ENCODE results near the gene CELF5.
"Not testable (repeated sequence)": the region's sequence is repeated elsewhere in the genome, so short reads cannot be mapped to it uniquely, and the experiment has no call there.

CELF5 gene

GRCh38 chr19:3196064-3196932 is 28.2 kb upstream of the CELF5 start:
- ATAC-seq: no peak
- H3K27me3 Mint-ChIP-seq: no peaks in the 10 kb centered on the region
- H3K4me3 Mint-ChIP-seq: no peak overlapping the region
- peaks cover 2% of the 10 kb centered on the region for H3K4me1 Mint-ChIP-seq
- H3K9me3 Mint-ChIP-seq: no peaks in the 10 kb centered on the region
- no peak for DNase-seq
- H3K36me3 Mint-ChIP-seq (ENCODE audit: low read depth): peaks cover 12% of the 10 kb centered on the region
- H3K27ac Mint-ChIP-seq: no peak overlapping the region

DNA sequence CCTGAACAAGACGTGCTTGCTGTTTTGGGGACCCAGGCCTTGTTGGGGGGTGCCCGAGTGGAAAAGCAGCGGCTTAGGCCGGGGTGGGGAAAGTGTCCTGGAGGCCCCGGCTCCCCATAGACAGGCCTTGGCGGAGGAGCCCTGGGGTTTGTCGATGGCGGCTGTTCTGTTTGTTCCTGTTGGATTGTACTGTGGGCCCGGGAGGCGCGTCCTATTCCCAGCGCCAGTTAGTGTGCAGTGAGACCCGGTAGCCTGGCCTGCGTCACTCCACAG is 27.6 kb upstream of the CELF5 start:
- Mint-ChIP-seq H3K4me3 (no peak overlapping the region), H3K27ac (no peak overlapping the region), H3K4me1 (peaks cover 2% of the 10 kb centered on the region), H3K27me3 (no peaks in the 10 kb centered on the region), H3K9me3 (no peaks in the 10 kb centered on the region), H3K36me3 (ENCODE audit: low read depth) (peaks cover 12% of the 10 kb centered on the region)
- DNase-seq (no peak), ATAC-seq (no peak)

- H3K27ac Mint-ChIP-seq: no peak overlapping the region
These were observed 25.4 kb upstream of the CELF5 start for GRCh38 chr19:3198901-3199700.

DNA sequence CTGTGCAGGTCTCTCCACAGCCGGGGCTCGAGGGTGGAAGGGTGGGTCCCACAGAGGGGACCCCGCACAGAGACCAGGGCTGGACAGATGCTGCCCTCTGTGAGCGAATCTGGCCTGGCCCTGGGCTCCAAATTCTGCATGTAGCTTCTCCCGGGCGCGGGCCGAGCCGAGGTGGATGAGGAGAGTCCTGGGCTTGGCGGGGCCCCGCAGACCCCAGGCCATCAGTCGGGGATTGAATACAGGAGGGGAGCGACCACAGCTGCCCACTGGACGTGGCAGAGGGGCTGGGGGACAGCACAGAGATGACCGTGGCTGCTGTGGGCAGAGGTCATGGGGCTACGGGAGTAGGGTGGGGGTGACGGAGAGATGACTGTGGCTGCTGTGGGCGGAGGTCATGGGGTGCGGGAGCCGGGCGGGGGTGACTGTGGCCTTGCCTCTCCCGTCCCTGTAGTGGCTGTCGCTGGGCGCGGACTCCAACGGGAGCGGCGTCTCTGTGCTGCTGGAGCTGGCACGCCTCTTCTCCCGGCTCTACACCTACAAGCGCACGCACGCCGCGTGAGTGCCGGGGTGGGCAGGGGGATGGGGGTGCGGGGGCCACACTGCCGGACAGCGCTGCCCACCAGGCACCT is 23.3 kb upstream of the CELF5 start:
- H3K27me3 Mint-ChIP-seq: no peaks in the 10 kb centered on the region
- H3K36me3 Mint-ChIP-seq (ENCODE audit: low read depth): peaks cover 2% of the 10 kb centered on the region
- ATAC-seq: no peak
- no peak overlapping the region for H3K27ac Mint-ChIP-seq
- H3K4me1 Mint-ChIP-seq: no peaks in the 10 kb centered on the region
- H3K9me3 Mint-ChIP-seq: no peaks in the 10 kb centered on the region
- no peak for DNase-seq
- no peak overlapping the region for H3K4me3 Mint-ChIP-seq

More at GRCh38 chr19:3198901-3199700, 25.4 kb upstream of the CELF5 start:
- Mint-ChIP-seq H3K4me3 (no peak overlapping the region), H3K4me1 (no peaks in the 10 kb centered on the region), H3K36me3 (ENCODE audit: low read depth) (peaks cover 10% of the 10 kb centered on the region), H3K27me3 (no peaks in the 10 kb centered on the region), H3K9me3 (no peaks in the 10 kb centered on the region)
- ATAC-seq (no peak), DNase-seq (no peak)

DNA sequence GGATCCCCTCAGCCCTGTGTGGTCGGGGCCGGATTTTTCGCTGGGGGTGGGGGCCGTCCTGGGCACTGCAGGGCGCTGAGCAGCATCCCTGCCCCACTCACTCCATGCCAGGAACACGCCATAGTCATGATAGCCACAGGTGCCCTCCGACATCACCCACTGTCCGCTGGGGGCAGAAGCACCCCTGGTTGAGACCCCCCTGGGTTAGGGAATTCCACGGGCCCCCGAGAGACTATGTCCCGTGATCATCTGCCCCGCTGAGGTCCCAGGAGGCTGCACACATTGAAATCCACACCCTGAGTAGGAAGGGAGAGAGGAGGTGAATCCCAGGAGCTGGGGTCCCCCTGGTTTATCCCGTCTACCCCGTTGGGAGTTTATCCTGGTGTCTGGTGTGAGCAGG is 22.6 kb upstream of the CELF5 start:
- no peak overlapping the region for H3K27ac Mint-ChIP-seq
- H3K27me3 Mint-ChIP-seq: no peaks in the 10 kb centered on the region

GRCh38 chr19:3202346-3202745 is 22.1 kb upstream of the CELF5 start:
- H3K36me3 Mint-ChIP-seq (ENCODE audit: low read depth): peaks cover 2% of the 10 kb centered on the region
- H3K9me3 Mint-ChIP-seq: no peaks in the 10 kb centered on the region
- no peak overlapping the region for H3K27ac Mint-ChIP-seq
- DNase-seq: no peak
- H3K27me3 Mint-ChIP-seq: no peaks in the 10 kb centered on the region
- no peak for ATAC-seq
- H3K4me3 Mint-ChIP-seq: no peak overlapping the region
- H3K4me1 Mint-ChIP-seq: no peaks in the 10 kb centered on the region

More for the DNA sequence above, 22.6 kb upstream of the CELF5 start:
- ATAC-seq: no peak
- Mint-ChIP-seq H3K36me3 (ENCODE audit: low read depth) (peaks cover 2% of the 10 kb centered on the region), H3K4me3 (no peak overlapping the region), H3K4me1 (no peaks in the 10 kb centered on the region), H3K9me3 (no peaks in the 10 kb centered on the region)
- no peak for DNase-seq

DNA sequence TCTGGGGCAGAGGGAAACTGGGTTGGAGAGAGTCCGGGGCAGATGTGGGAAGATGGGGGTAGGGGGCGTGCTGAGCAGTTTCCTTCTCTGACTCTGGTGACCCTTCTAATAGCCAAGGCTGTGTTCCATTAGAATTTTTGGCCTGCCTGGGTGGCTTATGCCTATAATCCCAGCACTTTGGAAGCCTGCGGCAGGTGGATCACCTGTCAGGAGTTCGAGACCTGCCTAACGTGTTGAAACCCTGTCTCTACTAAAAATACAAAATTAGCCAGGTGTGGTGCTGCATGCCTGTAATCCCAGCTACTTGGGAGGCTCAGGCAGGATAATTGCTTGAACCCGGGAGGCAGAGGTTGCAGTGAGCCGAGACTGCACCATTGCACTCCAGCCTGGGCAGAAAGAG is 21.6 kb upstream of the CELF5 start:
- H3K27ac Mint-ChIP-seq; DNase-seq; H3K4me1 Mint-ChIP-seq; H3K9me3 Mint-ChIP-seq; H3K27me3 Mint-ChIP-seq; ATAC-seq; H3K36me3 Mint-ChIP-seq (ENCODE audit: low read depth); H3K4me3 Mint-ChIP-seq: not testable (repeated sequence)

GRCh38 chr19:3203805-3204645 is 20.4 kb upstream of the CELF5 start:
- Mint-ChIP-seq H3K27ac (no peak overlapping the region), H3K4me3 (no peak overlapping the region), H3K4me1 (no peaks in the 10 kb centered on the region), H3K36me3 (ENCODE audit: low read depth) (peaks cover 4% of the 10 kb centered on the region), H3K9me3 (no peaks in the 10 kb centered on the region), H3K27me3 (no peaks in the 10 kb centered on the region)
- no peak for DNase-seq
- no peak for ATAC-seq

GRCh38 chr19:3204646-3205275 is 19.7 kb upstream of the CELF5 start:
- H3K4me3 Mint-ChIP-seq: no peak overlapping the region
- H3K4me1 Mint-ChIP-seq: no peaks in the 10 kb centered on the region
- DNase-seq (no peak), ATAC-seq (no peak)
- H3K27me3 Mint-ChIP-seq: no peaks in the 10 kb centered on the region
- peaks cover 4% of the 10 kb centered on the region for H3K36me3 Mint-ChIP-seq (ENCODE audit: low read depth)
- H3K27ac Mint-ChIP-seq: no peak overlapping the region
- no peaks in the 10 kb centered on the region for H3K9me3 Mint-ChIP-seq

GRCh38 chr19:3206216-3206953 is 18.1 kb upstream of the CELF5 start:
- DNase-seq (no peak), ATAC-seq (no peak)
- H3K27ac Mint-ChIP-seq: no peak overlapping the region
- H3K36me3 Mint-ChIP-seq (ENCODE audit: low read depth): peaks cover 4% of the 10 kb centered on the region
- no peaks in the 10 kb centered on the region for H3K27me3 Mint-ChIP-seq
- no peak overlapping the region for H3K4me3 Mint-ChIP-seq
- no peaks in the 10 kb centered on the region for H3K9me3 Mint-ChIP-seq
- H3K4me1 Mint-ChIP-seq: no peaks in the 10 kb centered on the region

- peaks cover 4% of the 10 kb centered on the region for H3K36me3 Mint-ChIP-seq (ENCODE audit: low read depth)
- no peak for DNase-seq
These were observed 16.8 kb upstream of the CELF5 start for GRCh38 chr19:3207461-3208242.

GRCh38 chr19:3208317-3209207 is 15.9 kb upstream of the CELF5 start:
- peaks cover 2% of the 10 kb centered on the region for H3K36me3 Mint-ChIP-seq (ENCODE audit: low read depth)
- H3K9me3 Mint-ChIP-seq: no peaks in the 10 kb centered on the region
- H3K27ac Mint-ChIP-seq: no peak overlapping the region
- no peaks in the 10 kb centered on the region for H3K4me1 Mint-ChIP-seq
- DNase-seq: no peak
- H3K4me3 Mint-ChIP-seq: no peak overlapping the region
- ATAC-seq: no peak
- H3K27me3 Mint-ChIP-seq: no peaks in the 10 kb centered on the region

More at GRCh38 chr19:3207461-3208242, 16.8 kb upstream of the CELF5 start:
- H3K27ac Mint-ChIP-seq: no peak overlapping the region
- H3K9me3 Mint-ChIP-seq: no peaks in the 10 kb centered on the region
- H3K27me3 Mint-ChIP-seq: no peaks in the 10 kb centered on the region
- H3K4me1 Mint-ChIP-seq: no peaks in the 10 kb centered on the region
- no peak for ATAC-seq
- H3K4me3 Mint-ChIP-seq: no peak overlapping the region

All from activated naive CD8-positive, alpha-beta T cell treated with anti-CD3 and anti-CD28 coated beads, Interleukin-2, amount 50 U/mL, for 24 hours (primary cell).